Upper lobe of right lung (tissue), 1 donor: ENCODE data around the gene UBXN2A. TPM values are rescaled to one million over a fixed set of nuclear protein-coding genes. Genes with fewer than 3 reads are reported as not detected.
A peak's percentile ranks its signal among the peaks of the same experiment; 100 is the strongest.

Experiments
- ATAC-seq: fragments of 200-7000 bp; cut with Tn5 transposase; one replicate; pipeline ENCODE4 v1.9.1; 2020; ENCODE audit warnings: mild to moderate bottlenecking, moderate library complexity
- DNase-seq: peaks from one replicate; pipeline ENCODE4 v3.0.0-alpha.2; 2020
- H3K27ac ChIP-seq: fragments of 200-600 bp; one replicate; pipeline ENCODE4 v1.8.0; 2022
- H3K27me3 ChIP-seq: fragments of 200-600 bp; one replicate; pipeline ENCODE4 v1.8.0; 2022; ENCODE audit warnings: mild to moderate bottlenecking
- H3K36me3 ChIP-seq: fragments of 200-600 bp; one replicate; pipeline ENCODE4 v1.8.0; 2022
- H3K4me1 ChIP-seq: fragments of 200-600 bp; one replicate; pipeline ENCODE4 v1.8.0; 2022
- H3K4me3 ChIP-seq: fragments of 200-600 bp; one replicate; pipeline ENCODE4 v1.8.0; 2022; ENCODE audit warnings: mild to moderate bottlenecking
- H3K9me3 ChIP-seq: fragments of 200-600 bp; one replicate; pipeline ENCODE4 v1.8.0; 2022
- intact Hi-C: fragments of 100-400 bp; cut with DNase I; formaldehyde crosslinking; loops from one replicate; pipeline ENCODE4 v1.11.0; 2022
- total RNA-seq: library from RNA; stranded (reverse); fragmentation: NEBNext Ultra II Directional; extraction: Animal tissue kit (Norgen Biotek cat#: 25700); gene quantifications from one replicate; pipeline ENCODE4 v1.2.1, GENCODE V29; 2021
- TF ChIP-seq, protein P1 (sequence below): fragments of 200-600 bp; IDR thresholded peaks from one replicate; pipeline ENCODE4 v1.8.0; 2022; ENCODE audit warnings: antibody characterized with exemption
- donor health status: DM: no; HTN: yes; CAD: no; lungs with severe emphysema.

UBXN2A gene
- total RNA-seq, 1 donor from 2014 or later = 12.7 TPM

DNA sequence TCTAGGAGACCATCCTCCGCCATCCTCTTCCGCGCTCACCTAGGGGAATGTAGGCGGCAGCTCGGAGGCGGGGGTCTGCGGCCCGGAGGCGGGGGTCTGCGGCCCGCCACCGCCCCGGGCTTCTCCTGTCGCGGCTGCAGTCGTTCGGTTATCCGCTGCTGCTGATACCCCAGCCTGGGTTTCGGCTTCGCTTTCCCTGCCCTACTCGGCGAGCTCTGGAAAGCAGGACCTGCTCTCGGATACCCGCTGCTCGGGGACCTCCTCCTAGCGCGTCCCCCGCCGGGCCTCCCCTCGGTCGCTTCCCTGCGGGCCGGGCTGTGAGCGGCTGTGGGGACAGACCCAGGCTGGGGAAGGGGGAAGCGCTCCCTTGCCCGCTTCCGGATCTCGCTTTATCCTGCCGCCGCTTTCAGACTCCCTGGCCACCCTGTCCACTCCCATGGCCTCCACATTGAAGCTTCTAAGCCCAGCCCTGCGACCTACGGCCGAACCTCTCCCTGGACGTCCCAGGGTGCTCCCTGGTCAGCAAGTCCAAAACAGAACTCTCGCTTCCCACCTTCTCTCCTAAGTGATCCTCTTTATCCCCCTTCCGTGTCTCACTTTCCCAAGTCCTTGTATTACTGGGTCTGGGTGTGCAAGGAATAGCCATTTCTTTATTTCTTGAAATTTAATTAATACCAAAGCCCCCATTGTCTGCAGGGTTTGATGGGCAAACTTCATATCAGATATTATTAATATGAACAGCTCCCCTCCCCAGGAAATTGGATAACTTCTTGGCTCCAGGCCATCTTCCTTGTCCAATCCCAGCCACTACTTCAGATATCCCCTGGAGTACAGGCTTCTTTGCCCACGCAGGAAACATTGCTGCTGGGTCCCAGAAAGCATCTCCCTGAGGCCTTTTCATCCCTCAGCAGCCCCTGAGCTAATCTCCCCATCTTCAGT is 110.0 kb downstream of the UBXN2A start:
- peak; percentile 5 for ATAC-seq
- H3K27me3 ChIP-seq = no peaks in the 10 kb centered on the region
- DNase-seq = peak; percentile 70
- no peak overlapping the region for H3K27ac ChIP-seq
- H3K4me1 ChIP-seq = peaks cover 17% of the 10 kb centered on the region
- intact Hi-C loops = no loop called here
- no peaks in the 10 kb centered on the region for H3K36me3 ChIP-seq
- H3K9me3 ChIP-seq = no peaks in the 10 kb centered on the region
- peak overlapping the region; percentile 78 for H3K4me3 ChIP-seq
- TF ChIP-seq, protein P1, sequence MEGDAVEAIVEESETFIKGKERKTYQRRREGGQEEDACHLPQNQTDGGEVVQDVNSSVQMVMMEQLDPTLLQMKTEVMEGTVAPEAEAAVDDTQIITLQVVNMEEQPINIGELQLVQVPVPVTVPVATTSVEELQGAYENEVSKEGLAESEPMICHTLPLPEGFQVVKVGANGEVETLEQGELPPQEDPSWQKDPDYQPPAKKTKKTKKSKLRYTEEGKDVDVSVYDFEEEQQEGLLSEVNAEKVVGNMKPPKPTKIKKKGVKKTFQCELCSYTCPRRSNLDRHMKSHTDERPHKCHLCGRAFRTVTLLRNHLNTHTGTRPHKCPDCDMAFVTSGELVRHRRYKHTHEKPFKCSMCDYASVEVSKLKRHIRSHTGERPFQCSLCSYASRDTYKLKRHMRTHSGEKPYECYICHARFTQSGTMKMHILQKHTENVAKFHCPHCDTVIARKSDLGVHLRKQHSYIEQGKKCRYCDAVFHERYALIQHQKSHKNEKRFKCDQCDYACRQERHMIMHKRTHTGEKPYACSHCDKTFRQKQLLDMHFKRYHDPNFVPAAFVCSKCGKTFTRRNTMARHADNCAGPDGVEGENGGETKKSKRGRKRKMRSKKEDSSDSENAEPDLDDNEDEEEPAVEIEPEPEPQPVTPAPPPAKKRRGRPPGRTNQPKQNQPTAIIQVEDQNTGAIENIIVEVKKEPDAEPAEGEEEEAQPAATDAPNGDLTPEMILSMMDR = no peak

DNA sequence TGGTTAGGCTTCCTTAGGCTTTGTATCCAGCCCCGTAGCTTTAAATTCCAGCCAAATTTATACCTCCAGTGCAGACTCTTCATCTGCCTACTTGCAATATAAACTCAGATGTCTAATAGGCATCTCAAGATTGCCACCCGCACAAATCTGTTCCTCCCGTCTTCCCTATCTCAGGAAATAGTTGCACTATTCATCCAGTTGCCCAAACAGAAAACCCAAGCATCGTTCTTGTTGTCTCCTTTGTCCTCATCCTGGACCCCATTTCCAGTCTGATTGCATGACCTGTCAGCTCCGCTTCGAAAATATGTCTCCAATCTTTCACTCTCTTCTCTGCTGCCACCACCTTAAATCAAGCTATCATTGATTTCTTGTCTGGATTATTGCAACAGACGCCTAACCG is 111.6 kb downstream of the UBXN2A start:
- Histone ChIP-seq H3K27me3 (no peaks in the 10 kb centered on the region), H3K4me3 (no peak overlapping the region), H3K27ac (no peak overlapping the region), H3K4me1 (peaks cover 9% of the 10 kb centered on the region), H3K36me3 (no peaks in the 10 kb centered on the region), H3K9me3 (no peaks in the 10 kb centered on the region)
- ATAC-seq (no peak), DNase-seq (no peak)
- intact Hi-C loops = no loop called here
- TF ChIP-seq, protein P1 = no peak

- Histone ChIP-seq H3K4me1 (peaks cover 9% of the 10 kb centered on the region), H3K9me3 (no peaks in the 10 kb centered on the region), H3K4me3 (no peak overlapping the region), H3K27me3 (no peaks in the 10 kb centered on the region), H3K36me3 (no peaks in the 10 kb centered on the region), H3K27ac (no peak overlapping the region)
- ATAC-seq = no peak
- intact Hi-C loops = no loop called here
- TF ChIP-seq, protein P1 = no peak
- no peak for DNase-seq
Observed at GRCh38 chr2:24052951-24053350, 112.7 kb downstream of the UBXN2A start.

Other genes starting within 250 kb of the UBXN2A start
- 24.0 TPM for gene ATAD2B, start 13.3 kb upstream of the UBXN2A start, total RNA-seq
- 0.35 TPM for gene MFSD2B, start 69.6 kb downstream of the UBXN2A start, total RNA-seq
- gene WDCP, start 106.9 kb downstream of the UBXN2A start, total RNA-seq = 9.3 TPM
- 13.2 TPM for gene FKBP1B, start 109.3 kb downstream of the UBXN2A start, total RNA-seq
- 55.2 TPM for gene SF3B6, start 135.9 kb downstream of the UBXN2A start, total RNA-seq
- gene TP53I3, start 144.4 kb downstream of the UBXN2A start, total RNA-seq = 44.3 TPM
- 1.5 TPM for gene PFN4, start 182.9 kb downstream of the UBXN2A start, total RNA-seq
- 28.4 TPM for gene FAM228B, start 183.0 kb downstream of the UBXN2A start, total RNA-seq
- gene FAM228A, start 234.6 kb downstream of the UBXN2A start, total RNA-seq = 0.64 TPM